Liver (tissue), 3 donors: ENCODE data around the gene LRPAP1.

Experiments used
- FOXA1 ChIP-seq: IDR thresholded peaks from 2 replicates; pipeline ENCODE4 v1.6.1; 2016; ENCODE audit warnings: antibody characterized with exemption
- GABPA ChIP-seq, 2 donors: IDR thresholded peaks in 1 of 2; conservative IDR thresholded peaks in 1 of 2; 2 replicates each; pipeline ENCODE4 v1.6.1; 2016; ENCODE audit warnings: antibody characterized with exemption in 2 of 2, mild to moderate bottlenecking in 1 of 2, moderate library complexity in 1 of 2
- JUND ChIP-seq, 2 donors: IDR thresholded peaks; 2 replicates each; pipeline ENCODE4 v1.6.1; 2016; ENCODE audit warnings: antibody characterized with exemption in 2 of 2
- NR2F2 ChIP-seq: IDR thresholded peaks from 2 replicates; pipeline ENCODE4 v1.6.1; 2016; ENCODE audit warnings: antibody characterized with exemption
- RAD21 ChIP-seq, 2 donors: IDR thresholded peaks; 2 replicates each; pipeline ENCODE4 v1.6.1; 2016; ENCODE audit warnings: antibody characterized with exemption in 2 of 2, mild to moderate bottlenecking in 2 of 2
- YY1 ChIP-seq: IDR thresholded peaks from 2 replicates; pipeline ENCODE4 v1.6.1; 2016; ENCODE audit warnings: antibody characterized with exemption, mild to moderate bottlenecking
- TF ChIP-seq, protein P1 (sequence below): IDR thresholded peaks from 2 replicates; pipeline ENCODE4 v1.6.1; 2016; ENCODE audit warnings: antibody characterized with exemption
- TF ChIP-seq, protein P2 (sequence below): fragments of 150-350 bp; IDR thresholded peaks from 2 replicates; pipeline ENCODE4 v1.5.1; 2017; ENCODE audit warnings: improper control_type of control experiment, low read depth, low read length; ENCODE audit not compliant: missing input control
- TF ChIP-seq, protein P3 (sequence below): IDR thresholded peaks from 2 replicates; pipeline ENCODE4 v1.6.1; 2016; ENCODE audit warnings: antibody characterized with exemption
- TF ChIP-seq, protein P4 (sequence below): IDR thresholded peaks from 2 replicates; pipeline ENCODE4 v1.6.1; 2016; ENCODE audit warnings: antibody characterized with exemption
- TF ChIP-seq, protein P5 (sequence below): IDR thresholded peaks from 2 replicates; pipeline ENCODE4 v1.6.1; 2016; ENCODE audit warnings: antibody characterized with exemption, mild to moderate bottlenecking
- donor health status: healthy.
- donor health status: healthy.

- TF ChIP-seq NR2F2 (no peak), RAD21 (IDR thresholded peaks at IDR 0.05) (no peak), GABPA (IDR thresholded peaks at IDR 0.05 in 1 of 2, conservative IDR thresholded peaks at IDR 0.05 in 1 of 2) (no peak), FOXA1 (no peak), YY1 (no peak), JUND (IDR thresholded peaks at IDR 0.05) (no peak)
- TF ChIP-seq, protein P1, sequence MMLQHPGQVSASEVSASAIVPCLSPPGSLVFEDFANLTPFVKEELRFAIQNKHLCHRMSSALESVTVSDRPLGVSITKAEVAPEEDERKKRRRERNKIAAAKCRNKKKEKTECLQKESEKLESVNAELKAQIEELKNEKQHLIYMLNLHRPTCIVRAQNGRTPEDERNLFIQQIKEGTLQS = no peak
- TF ChIP-seq, protein P2, sequence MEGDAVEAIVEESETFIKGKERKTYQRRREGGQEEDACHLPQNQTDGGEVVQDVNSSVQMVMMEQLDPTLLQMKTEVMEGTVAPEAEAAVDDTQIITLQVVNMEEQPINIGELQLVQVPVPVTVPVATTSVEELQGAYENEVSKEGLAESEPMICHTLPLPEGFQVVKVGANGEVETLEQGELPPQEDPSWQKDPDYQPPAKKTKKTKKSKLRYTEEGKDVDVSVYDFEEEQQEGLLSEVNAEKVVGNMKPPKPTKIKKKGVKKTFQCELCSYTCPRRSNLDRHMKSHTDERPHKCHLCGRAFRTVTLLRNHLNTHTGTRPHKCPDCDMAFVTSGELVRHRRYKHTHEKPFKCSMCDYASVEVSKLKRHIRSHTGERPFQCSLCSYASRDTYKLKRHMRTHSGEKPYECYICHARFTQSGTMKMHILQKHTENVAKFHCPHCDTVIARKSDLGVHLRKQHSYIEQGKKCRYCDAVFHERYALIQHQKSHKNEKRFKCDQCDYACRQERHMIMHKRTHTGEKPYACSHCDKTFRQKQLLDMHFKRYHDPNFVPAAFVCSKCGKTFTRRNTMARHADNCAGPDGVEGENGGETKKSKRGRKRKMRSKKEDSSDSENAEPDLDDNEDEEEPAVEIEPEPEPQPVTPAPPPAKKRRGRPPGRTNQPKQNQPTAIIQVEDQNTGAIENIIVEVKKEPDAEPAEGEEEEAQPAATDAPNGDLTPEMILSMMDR = no peak
- TF ChIP-seq, protein P3, sequence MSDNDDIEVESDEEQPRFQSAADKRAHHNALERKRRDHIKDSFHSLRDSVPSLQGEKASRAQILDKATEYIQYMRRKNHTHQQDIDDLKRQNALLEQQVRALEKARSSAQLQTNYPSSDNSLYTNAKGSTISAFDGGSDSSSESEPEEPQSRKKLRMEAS = no peak
- TF ChIP-seq, protein P4, sequence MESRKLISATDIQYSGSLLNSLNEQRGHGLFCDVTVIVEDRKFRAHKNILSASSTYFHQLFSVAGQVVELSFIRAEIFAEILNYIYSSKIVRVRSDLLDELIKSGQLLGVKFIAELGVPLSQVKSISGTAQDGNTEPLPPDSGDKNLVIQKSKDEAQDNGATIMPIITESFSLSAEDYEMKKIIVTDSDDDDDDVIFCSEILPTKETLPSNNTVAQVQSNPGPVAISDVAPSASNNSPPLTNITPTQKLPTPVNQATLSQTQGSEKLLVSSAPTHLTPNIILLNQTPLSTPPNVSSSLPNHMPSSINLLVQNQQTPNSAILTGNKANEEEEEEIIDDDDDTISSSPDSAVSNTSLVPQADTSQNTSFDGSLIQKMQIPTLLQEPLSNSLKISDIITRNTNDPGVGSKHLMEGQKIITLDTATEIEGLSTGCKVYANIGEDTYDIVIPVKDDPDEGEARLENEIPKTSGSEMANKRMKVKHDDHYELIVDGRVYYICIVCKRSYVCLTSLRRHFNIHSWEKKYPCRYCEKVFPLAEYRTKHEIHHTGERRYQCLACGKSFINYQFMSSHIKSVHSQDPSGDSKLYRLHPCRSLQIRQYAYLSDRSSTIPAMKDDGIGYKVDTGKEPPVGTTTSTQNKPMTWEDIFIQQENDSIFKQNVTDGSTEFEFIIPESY = no peak
- TF ChIP-seq, protein P5, sequence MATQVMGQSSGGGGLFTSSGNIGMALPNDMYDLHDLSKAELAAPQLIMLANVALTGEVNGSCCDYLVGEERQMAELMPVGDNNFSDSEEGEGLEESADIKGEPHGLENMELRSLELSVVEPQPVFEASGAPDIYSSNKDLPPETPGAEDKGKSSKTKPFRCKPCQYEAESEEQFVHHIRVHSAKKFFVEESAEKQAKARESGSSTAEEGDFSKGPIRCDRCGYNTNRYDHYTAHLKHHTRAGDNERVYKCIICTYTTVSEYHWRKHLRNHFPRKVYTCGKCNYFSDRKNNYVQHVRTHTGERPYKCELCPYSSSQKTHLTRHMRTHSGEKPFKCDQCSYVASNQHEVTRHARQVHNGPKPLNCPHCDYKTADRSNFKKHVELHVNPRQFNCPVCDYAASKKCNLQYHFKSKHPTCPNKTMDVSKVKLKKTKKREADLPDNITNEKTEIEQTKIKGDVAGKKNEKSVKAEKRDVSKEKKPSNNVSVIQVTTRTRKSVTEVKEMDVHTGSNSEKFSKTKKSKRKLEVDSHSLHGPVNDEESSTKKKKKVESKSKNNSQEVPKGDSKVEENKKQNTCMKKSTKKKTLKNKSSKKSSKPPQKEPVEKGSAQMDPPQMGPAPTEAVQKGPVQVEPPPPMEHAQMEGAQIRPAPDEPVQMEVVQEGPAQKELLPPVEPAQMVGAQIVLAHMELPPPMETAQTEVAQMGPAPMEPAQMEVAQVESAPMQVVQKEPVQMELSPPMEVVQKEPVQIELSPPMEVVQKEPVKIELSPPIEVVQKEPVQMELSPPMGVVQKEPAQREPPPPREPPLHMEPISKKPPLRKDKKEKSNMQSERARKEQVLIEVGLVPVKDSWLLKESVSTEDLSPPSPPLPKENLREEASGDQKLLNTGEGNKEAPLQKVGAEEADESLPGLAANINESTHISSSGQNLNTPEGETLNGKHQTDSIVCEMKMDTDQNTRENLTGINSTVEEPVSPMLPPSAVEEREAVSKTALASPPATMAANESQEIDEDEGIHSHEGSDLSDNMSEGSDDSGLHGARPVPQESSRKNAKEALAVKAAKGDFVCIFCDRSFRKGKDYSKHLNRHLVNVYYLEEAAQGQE = no peak
Observed at GRCh38 chr4:3475041-3475712, 57.0 kb downstream of the LRPAP1 start.
